ENCODE results near the gene HLCS. TPM values are rescaled to one million over a fixed set of nuclear protein-coding genes. Genes with fewer than 3 reads are reported as not detected.

The HLCS gene
- total and polyA plus RNA-seq, 2 of the 4 experiments (the other 2 are of a cell fraction) = 10.6 to 21.0 TPM

GRCh38 chr21:36749935-36750575, 216.4 kb downstream of the HLCS start:
- Histone ChIP-seq H3K4me1 (ENCODE audit: control insufficient read depth, insufficient read depth, low read length) (peaks cover 17% of the 10 kb centered on the region), H2AFZ (replicated peaks; ENCODE audit: low read length, poor library complexity) (no peak overlapping the region), H3K36me3 (ENCODE audit: control insufficient read depth, insufficient read depth, low read length) (peaks cover 2% of the 10 kb centered on the region; the same call in 1 of the 2 replicates), H2BK120ac (ENCODE audit: low read depth, low read length) (no peak overlapping the region), H2AK5ac (ENCODE audit: low read depth, low read length) (peak overlapping the region; percentile 1; the same call in 1 of the 2 replicates), H3K4me2 (ENCODE audit: low read depth, low read length) (no peak overlapping the region), H4K5ac (ENCODE audit: low read depth, low read length) (no peak overlapping the region), H3K79me1 (ENCODE audit: low read depth in 1 of 2, low read length in 2 of 2) (0 out of 4 replicates have a peak, but pooled peaks cover 0 to 4% of the 10 kb centered on the region in 2 experiments), H2BK5ac (ENCODE audit: low read depth, low read length, poor library complexity, severe bottlenecking) (no peak overlapping the region), H4K20me1 (ENCODE audit: insufficient read depth, low read length) (no peaks in the 10 kb centered on the region), H3K27me3 (ENCODE audit: control insufficient read depth, insufficient read depth, low read length) (peaks cover 2% of the 10 kb centered on the region), H2AK9ac (replicated peaks; ENCODE audit: low read depth, low read length, poor library complexity) (no peak overlapping the region), H3K14ac (replicated peaks; ENCODE audit: low read depth, low read length) (0 out of 2 replicates have a peak overlapping the region, but pooled peaks have one; percentile 10), H3K9ac (ENCODE audit: low read depth, low read length) (no peak overlapping the region), H3K56ac (ENCODE audit: extremely low read depth, insufficient read depth, low read length) (no peak overlapping the region), H2BK20ac (ENCODE audit: low read depth, low read length) (peak overlapping the region; percentile 9; the same call in 1 of the 2 replicates), H3K4ac (ENCODE audit: low read depth, low read length) (peak overlapping the region; percentile 50; the same call in 1 of the 2 replicates), H3K9me3 (ENCODE audit: control insufficient read depth, insufficient read depth, low read length) (no peaks in the 10 kb centered on the region), H4K8ac (ENCODE audit: low read depth in 2 of 2, low read length in 2 of 2) (no peak overlapping the region), H4K91ac (ENCODE audit: insufficient read depth, low read depth, low read length) (no peak overlapping the region), H3K27ac (ENCODE audit: insufficient read depth, low read length) (no peak overlapping the region), H3K23ac (ENCODE audit: low read depth, low read length) (no peak overlapping the region), H3K18ac (ENCODE audit: low read depth, low read length) (no peak overlapping the region), H3K9me1 (ENCODE audit: insufficient read depth, low read length) (peaks cover 14% of the 10 kb centered on the region), H3K4me3 (ENCODE audit: insufficient read depth, low read depth, low read length) (no peak overlapping the region), H2BK15ac (ENCODE audit: low read depth, low read length) (no peak overlapping the region)
- ATAC-seq (ENCODE audit: low read depth) = no peak
- peak; percentile 44 for DNase-seq
- in situ Hi-C loops (cut with MboI; ENCODE audit: low sequenced_read_pairs) (no loop called here), dilution Hi-C loops (cut with HindIII; ENCODE audit: low sequenced_read_pairs, unreplicated experiment) (no loop called here), intact Hi-C loops (cut with micrococcal nuclease) (loop anchor here (2.0 to 10.0 kb wide), 2 partner anchors 97 to 245 kb away; no protein-coding TSS in a partner anchor)
- ChIA-PET POLR2A (ENCODE audit: unreplicated experiment) (no interaction called here), CTCF (interaction anchor here (0.6 to 1.5 kb wide), 2 partner anchors 104 to 335 kb away, joined by 3 to 5 read pairs; no protein-coding TSS in a partner anchor)
- no TSS peak for BruUV-seq (replicated peaks)
- WGBS, 2 experiments (ENCODE audit: extremely low coverage in 2 of 2, insufficient read length in 1 of 2) = no CpG with 5 or more reads among the region's 14 CpGs
- TF ChIP-seq USF2 (IDR thresholded peaks at IDR 0.05; ENCODE audit: low read depth, low read length) (no peak), BHLHE40 (IDR thresholded peaks at IDR 0.05; ENCODE audit: low read depth, low read length) (no peak), NFE2L2 (IDR thresholded peaks at IDR 0.05; ENCODE audit: low read depth, low read length) (no peak), ELK1 (IDR thresholded peaks at IDR 0.05; ENCODE audit: borderline replicate concordance, low read depth, low read length) (no peak), SMC3 (IDR thresholded peaks at IDR 0.05; ENCODE audit: low read depth, low read length) (no peak), MXI1 (IDR thresholded peaks at IDR 0.05; ENCODE audit: borderline replicate concordance, low read depth, low read length) (no peak), POLR2A (IDR thresholded peaks at IDR 0.05; ENCODE audit: low read depth, low read length) (no peak), RCOR1 (IDR thresholded peaks at IDR 0.05; ENCODE audit: insufficient replicate concordance, low read length) (no peak), CTCF (conservative IDR thresholded peaks at IDR 0.05; ENCODE audit: low read depth, low read length) (no peak)

Data from IMR-90 (cell line).